ENCODE measurements around the gene LRIG1. TPM values are rescaled to one million over a fixed set of nuclear protein-coding genes. Genes with fewer than 3 reads are reported as not detected.

Gene LRIG1
- total RNA-seq, 3 donors from 2014 or later: 66.1 to 227 (median 131) TPM

GRCh38 chr3:66478960-66479359 is 21.9 kb downstream of the LRIG1 start:
- no peak for DNase-seq (ENCODE audit: low spot score in 2 of 2)
- H3K4me1 ChIP-seq: peaks cover 13 to 32% of the 10 kb centered on the region in 2 donors
- no peak overlapping the region for H3K4me3 ChIP-seq

GRCh38 chr3:66477856-66478255 is 23.0 kb downstream of the LRIG1 start:
- TF ChIP-seq POLR2A (IDR thresholded peaks at IDR 0.05) (no peak), POLR2AphosphoS5 (IDR thresholded peaks at IDR 0.05) (no peak), CTCF (IDR thresholded peaks at IDR 0.05) (no peak)
- intact Hi-C loops (cut with DNase I; ENCODE audit: low total_unique reads): no loop called here
- Histone ChIP-seq H3K27ac (peak overlapping the region; percentile 23 to 66), H3K4me3 (no peak overlapping the region), H3K4me1 (peaks cover 8 to 33% of the 10 kb centered on the region in 2 donors), H3K27me3 (no peaks in the 10 kb centered on the region), H3K36me3 (no peaks in the 10 kb centered on the region), H3K9me3 (no peaks in the 10 kb centered on the region)
- DNase-seq (ENCODE audit: low spot score in 2 of 2): no peak

More at GRCh38 chr3:66478960-66479359, 21.9 kb downstream of the LRIG1 start:
- H3K27ac ChIP-seq: peak overlapping the region in 1 of 2 donors; percentile 66
- no peaks in the 10 kb centered on the region for H3K36me3 ChIP-seq
- no peaks in the 10 kb centered on the region for H3K9me3 ChIP-seq
- intact Hi-C loops (cut with DNase I; ENCODE audit: low total_unique reads): no loop called here
- H3K27me3 ChIP-seq: no peaks in the 10 kb centered on the region
- TF ChIP-seq CTCF (IDR thresholded peaks at IDR 0.05): no peak
- TF ChIP-seq POLR2AphosphoS5 (IDR thresholded peaks at IDR 0.05): no peak
- no peak for TF ChIP-seq POLR2A (IDR thresholded peaks at IDR 0.05)

GRCh38 chr3:66476852-66477381 is 23.9 kb downstream of the LRIG1 start:
- H3K36me3 ChIP-seq: no peaks in the 10 kb centered on the region
- H3K27me3 ChIP-seq: no peaks in the 10 kb centered on the region
- no peak for DNase-seq (ENCODE audit: low spot score in 2 of 2)
- H3K9me3 ChIP-seq: no peaks in the 10 kb centered on the region
- H3K27ac ChIP-seq: peak overlapping the region; percentile 16 to 66
- H3K4me3 ChIP-seq: no peak overlapping the region
- H3K4me1 ChIP-seq: peaks cover 8 to 30% of the 10 kb centered on the region in 2 donors
- intact Hi-C loops (cut with DNase I; ENCODE audit: low total_unique reads): no loop called here
- no peak for TF ChIP-seq POLR2AphosphoS5 (IDR thresholded peaks at IDR 0.05)

- peaks cover 5 to 16% of the 10 kb centered on the region in 2 donors for H3K4me1 ChIP-seq
- peak overlapping the region; percentile 66 to 72 for H3K27ac ChIP-seq
Observed at GRCh38 chr3:66475386-66476020, 25.3 kb downstream of the LRIG1 start.

GRCh38 chr3:66473692-66474091 is 27.1 kb downstream of the LRIG1 start:
- Histone ChIP-seq H3K9me3 (no peaks in the 10 kb centered on the region), H3K4me3 (no peak overlapping the region)

More at GRCh38 chr3:66475386-66476020, 25.3 kb downstream of the LRIG1 start:
- Histone ChIP-seq H3K36me3 (no peaks in the 10 kb centered on the region), H3K4me3 (no peak overlapping the region), H3K27me3 (no peaks in the 10 kb centered on the region), H3K9me3 (no peaks in the 10 kb centered on the region)
- TF ChIP-seq CTCF (IDR thresholded peaks at IDR 0.05) (no peak), POLR2A (IDR thresholded peaks at IDR 0.05) (no peak), POLR2AphosphoS5 (IDR thresholded peaks at IDR 0.05) (no peak)
- intact Hi-C loops (cut with DNase I; ENCODE audit: low total_unique reads): no loop called here
- no peak for DNase-seq (ENCODE audit: low spot score in 2 of 2)

More at GRCh38 chr3:66473692-66474091, 27.1 kb downstream of the LRIG1 start:
- intact Hi-C loops (cut with DNase I; ENCODE audit: low total_unique reads): no loop called here
- Histone ChIP-seq H3K27me3 (no peaks in the 10 kb centered on the region), H3K27ac (peak overlapping the region; percentile 35 to 66), H3K4me1 (peaks cover 0 to 12% of the 10 kb centered on the region in 2 donors), H3K36me3 (no peaks in the 10 kb centered on the region)
- DNase-seq (ENCODE audit: low spot score in 2 of 2): no peak
- TF ChIP-seq POLR2AphosphoS5 (IDR thresholded peaks at IDR 0.05) (no peak), CTCF (IDR thresholded peaks at IDR 0.05) (no peak), POLR2A (IDR thresholded peaks at IDR 0.05) (no peak)

Measured in breast epithelium (tissue), 4 donors.